Mesothelial cell of epicardium (in vitro differentiated cells): ENCODE results near the gene CHIT1. TPM values are rescaled to one million over a fixed set of nuclear protein-coding genes. Genes with fewer than 3 reads are reported as not detected.

Experiments
- DNase-seq, 2 experiments: peaks; one replicate each; pipeline ENCODE4 v3.0.0; 2021; ENCODE audit warnings: low spot score in 2 of 2; ENCODE audit not compliant: unreplicated experiment in 2 of 2
- H3K27ac Mint-ChIP-seq: 2 replicates; pipeline ENCODE4 v1.8.0; 2021; ENCODE audit warnings: mixed read lengths
- H3K27me3 Mint-ChIP-seq: 2 replicates; pipeline ENCODE4 v1.8.0; 2021; ENCODE audit warnings: low read depth, mixed read lengths
- H3K36me3 Mint-ChIP-seq: 2 replicates; pipeline ENCODE4 v1.8.0; 2021; ENCODE audit warnings: mixed read lengths
- H3K4me1 Mint-ChIP-seq: 2 replicates; pipeline ENCODE4 v1.8.0; 2021; ENCODE audit warnings: mixed read lengths
- H3K4me3 Mint-ChIP-seq: 2 replicates; pipeline ENCODE4 v1.8.0; 2021; ENCODE audit warnings: mild to moderate bottlenecking, moderate library complexity, mixed read lengths
- H3K9me3 Mint-ChIP-seq: 2 replicates; pipeline ENCODE4 v1.8.0; 2021; ENCODE audit warnings: mixed read lengths
- total RNA-seq: library from RNA; stranded (reverse); gene quantifications from 3 replicates; pipeline ENCODE4 v1.2.1, GENCODE V29; 2021
- TF ChIP-seq, protein P1 (sequence below): fragments of 200-600 bp; sonication (generic); IDR thresholded peaks from one replicate; pipeline ENCODE4 v1.5.0; 2021; ENCODE audit warnings: antibody characterized with exemption; ENCODE audit not compliant: unreplicated experiment

CHIT1 gene
- total RNA-seq, result 0.13 to 0.18 TPM in 2 of 3 replicates, not detected in the other

- Mint-ChIP-seq H3K4me1 (no peaks in the 10 kb centered on the region), H3K27me3 (peaks cover 83% of the 10 kb centered on the region), H3K9me3 (peaks cover 11% of the 10 kb centered on the region), H3K27ac (no peak within 1 kb of the TSS), H3K4me3 (no peak within 1 kb of the TSS), H3K36me3 (no peaks in the 10 kb centered on the region)
- TF ChIP-seq, protein P1, sequence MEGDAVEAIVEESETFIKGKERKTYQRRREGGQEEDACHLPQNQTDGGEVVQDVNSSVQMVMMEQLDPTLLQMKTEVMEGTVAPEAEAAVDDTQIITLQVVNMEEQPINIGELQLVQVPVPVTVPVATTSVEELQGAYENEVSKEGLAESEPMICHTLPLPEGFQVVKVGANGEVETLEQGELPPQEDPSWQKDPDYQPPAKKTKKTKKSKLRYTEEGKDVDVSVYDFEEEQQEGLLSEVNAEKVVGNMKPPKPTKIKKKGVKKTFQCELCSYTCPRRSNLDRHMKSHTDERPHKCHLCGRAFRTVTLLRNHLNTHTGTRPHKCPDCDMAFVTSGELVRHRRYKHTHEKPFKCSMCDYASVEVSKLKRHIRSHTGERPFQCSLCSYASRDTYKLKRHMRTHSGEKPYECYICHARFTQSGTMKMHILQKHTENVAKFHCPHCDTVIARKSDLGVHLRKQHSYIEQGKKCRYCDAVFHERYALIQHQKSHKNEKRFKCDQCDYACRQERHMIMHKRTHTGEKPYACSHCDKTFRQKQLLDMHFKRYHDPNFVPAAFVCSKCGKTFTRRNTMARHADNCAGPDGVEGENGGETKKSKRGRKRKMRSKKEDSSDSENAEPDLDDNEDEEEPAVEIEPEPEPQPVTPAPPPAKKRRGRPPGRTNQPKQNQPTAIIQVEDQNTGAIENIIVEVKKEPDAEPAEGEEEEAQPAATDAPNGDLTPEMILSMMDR, result no peak
- DNase-seq, result no peak
Measured at GRCh38 chr1:203229471-203230135, at the start of gene CHIT1. CHIT1 (minus strand) TSS chr1:203229673; CDS start chr1:203229636, 37 bp downstream.

DNA sequence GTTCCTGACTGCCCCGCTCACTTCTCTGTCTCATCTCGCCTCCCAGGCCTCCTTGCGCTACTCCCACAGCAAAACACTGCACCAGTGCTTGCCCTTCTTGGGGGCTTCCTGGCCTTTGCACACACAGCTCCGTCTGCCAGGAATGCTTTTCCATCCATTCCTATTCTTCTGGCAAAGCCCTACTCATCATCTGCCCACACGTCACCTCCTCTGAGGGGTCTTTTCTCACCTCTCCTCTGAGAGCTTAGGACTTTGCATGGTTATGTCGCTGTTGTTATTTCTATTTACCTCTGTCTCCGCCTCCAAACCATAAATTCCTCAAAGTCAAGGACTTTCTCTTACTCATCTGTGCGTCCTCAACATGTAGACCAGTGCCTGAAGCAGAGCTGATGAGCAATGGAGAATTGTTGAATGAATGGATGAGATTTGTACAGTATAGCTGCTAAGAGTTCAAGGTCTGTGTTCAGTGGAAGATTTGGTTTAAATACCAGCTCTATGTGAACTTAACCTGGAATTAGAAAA is 49.5 kb upstream of the CHIT1 start:
- no peak for DNase-seq
- H3K4me1 Mint-ChIP-seq, result peaks cover 41% of the 10 kb centered on the region
- H3K4me3 Mint-ChIP-seq, result peak overlapping the region; percentile 22
- H3K27ac Mint-ChIP-seq, result peak overlapping the region; percentile 92
- TF ChIP-seq, protein P1, result no peak
- H3K36me3 Mint-ChIP-seq, result no peaks in the 10 kb centered on the region
- no peaks in the 10 kb centered on the region for H3K9me3 Mint-ChIP-seq
- no peaks in the 10 kb centered on the region for H3K27me3 Mint-ChIP-seq

GRCh38 chr1:203278082-203278884 is 48.8 kb upstream of the CHIT1 start:
- peak overlapping the region; percentile 92 for H3K27ac Mint-ChIP-seq
- DNase-seq, result peak in 1 of 2 experiments; percentile 65
- no peaks in the 10 kb centered on the region for H3K27me3 Mint-ChIP-seq
- peaks cover 47% of the 10 kb centered on the region for H3K4me1 Mint-ChIP-seq
- peak overlapping the region; percentile 22 for H3K4me3 Mint-ChIP-seq
- H3K9me3 Mint-ChIP-seq, result no peaks in the 10 kb centered on the region
- TF ChIP-seq, protein P1, result no peak
- H3K36me3 Mint-ChIP-seq, result no peaks in the 10 kb centered on the region

GRCh38 chr1:203276916-203277545 is 47.6 kb upstream of the CHIT1 start:
- Mint-ChIP-seq H3K27me3 (no peaks in the 10 kb centered on the region), H3K4me1 (peaks cover 47% of the 10 kb centered on the region), H3K27ac (peak overlapping the region; percentile 92), H3K4me3 (no peak overlapping the region), H3K9me3 (no peaks in the 10 kb centered on the region), H3K36me3 (no peaks in the 10 kb centered on the region)
- TF ChIP-seq, protein P1, result no peak
- DNase-seq, result no peak

DNA sequence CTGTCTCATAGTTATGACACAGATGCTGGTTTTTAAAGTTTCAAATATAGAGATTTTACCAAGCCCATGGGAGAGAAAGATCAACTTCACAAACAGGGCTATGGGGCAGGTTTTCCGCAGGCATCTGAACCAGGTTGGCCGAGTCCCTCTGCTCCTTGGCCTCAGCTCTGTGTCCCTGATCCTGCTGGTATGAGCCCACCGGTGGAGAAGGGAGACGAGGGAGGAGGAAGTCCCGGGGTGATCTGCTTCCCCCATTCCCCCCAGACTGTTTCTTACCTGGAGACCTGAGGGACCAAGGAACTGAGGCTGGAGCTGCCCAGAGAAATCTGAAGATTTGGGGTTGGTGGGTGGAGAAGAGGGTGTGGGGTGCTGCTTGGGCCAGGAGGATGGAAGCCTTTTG is 46.9 kb upstream of the CHIT1 start:
- TF ChIP-seq, protein P1, result no peak
- Mint-ChIP-seq H3K4me3 (no peak overlapping the region), H3K27ac (no peak overlapping the region), H3K9me3 (no peaks in the 10 kb centered on the region), H3K36me3 (no peaks in the 10 kb centered on the region), H3K4me1 (peaks cover 51% of the 10 kb centered on the region), H3K27me3 (no peaks in the 10 kb centered on the region)
- no peak for DNase-seq
